HG02884 (cell line): ENCODE results near the gene NELL1.

Source experiments
- ATAC-seq: cut with Tn5 transposase; IDR thresholded peaks from one replicate; pipeline ENCODE4 v1.9.1; 2021; ENCODE audit warnings: mild to moderate bottlenecking, moderate library complexity; ENCODE audit not compliant: unreplicated experiment

The NELL1 gene

DNA sequence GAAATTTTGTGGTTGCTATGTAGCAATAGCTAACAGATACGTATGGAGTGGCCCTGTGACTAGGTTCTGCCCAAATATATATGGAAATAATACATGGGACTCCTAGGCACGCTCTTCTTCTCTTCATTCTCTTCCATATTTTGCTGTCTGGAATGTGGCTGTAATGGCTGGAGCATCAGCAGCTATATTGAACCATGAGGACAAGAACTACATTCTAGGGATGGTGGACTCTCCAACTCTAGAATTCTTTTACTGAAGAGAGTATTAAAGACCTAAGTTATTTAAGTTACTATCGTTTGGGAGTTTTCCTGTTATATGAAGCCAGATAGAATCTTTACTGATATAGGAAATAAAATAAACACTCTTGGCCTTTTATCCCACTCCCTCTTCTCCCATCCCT is 7.5 kb upstream of the NELL1 start:
- no peak for ATAC-seq

DNA sequence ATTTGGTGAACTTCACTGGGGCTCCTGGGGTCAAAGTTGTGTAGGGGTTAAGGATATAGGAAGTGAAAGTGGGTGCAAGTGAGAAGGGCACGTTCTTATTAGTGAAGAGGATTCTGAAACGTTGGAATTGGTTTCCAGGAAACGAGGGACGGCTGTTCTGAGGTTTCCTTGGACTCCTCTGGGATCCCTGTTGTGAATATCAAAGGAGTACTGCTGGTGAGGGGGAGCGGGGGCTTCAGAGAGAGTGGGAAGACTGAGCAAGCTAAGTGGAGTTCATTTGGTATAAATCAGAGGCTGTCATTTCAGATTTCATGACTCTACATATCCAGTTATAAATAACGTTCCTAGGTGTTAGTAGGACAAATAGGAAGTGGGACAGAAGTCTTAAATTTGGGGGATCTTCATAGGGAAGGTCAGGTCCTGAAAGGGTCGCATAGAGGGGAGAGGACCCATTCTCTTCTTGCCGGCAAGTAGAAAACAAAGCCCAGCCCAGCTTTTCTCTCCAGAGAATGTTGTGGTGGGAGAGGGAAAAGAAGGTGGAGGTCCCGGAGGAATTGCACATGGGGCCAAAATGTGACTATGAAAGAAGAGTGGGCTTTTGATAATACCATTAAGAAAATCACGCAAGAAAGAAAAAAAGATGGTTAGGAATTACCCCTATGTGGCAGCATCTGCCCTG is 1.1 kb upstream of the NELL1 start:
- no peak for ATAC-seq

DNA sequence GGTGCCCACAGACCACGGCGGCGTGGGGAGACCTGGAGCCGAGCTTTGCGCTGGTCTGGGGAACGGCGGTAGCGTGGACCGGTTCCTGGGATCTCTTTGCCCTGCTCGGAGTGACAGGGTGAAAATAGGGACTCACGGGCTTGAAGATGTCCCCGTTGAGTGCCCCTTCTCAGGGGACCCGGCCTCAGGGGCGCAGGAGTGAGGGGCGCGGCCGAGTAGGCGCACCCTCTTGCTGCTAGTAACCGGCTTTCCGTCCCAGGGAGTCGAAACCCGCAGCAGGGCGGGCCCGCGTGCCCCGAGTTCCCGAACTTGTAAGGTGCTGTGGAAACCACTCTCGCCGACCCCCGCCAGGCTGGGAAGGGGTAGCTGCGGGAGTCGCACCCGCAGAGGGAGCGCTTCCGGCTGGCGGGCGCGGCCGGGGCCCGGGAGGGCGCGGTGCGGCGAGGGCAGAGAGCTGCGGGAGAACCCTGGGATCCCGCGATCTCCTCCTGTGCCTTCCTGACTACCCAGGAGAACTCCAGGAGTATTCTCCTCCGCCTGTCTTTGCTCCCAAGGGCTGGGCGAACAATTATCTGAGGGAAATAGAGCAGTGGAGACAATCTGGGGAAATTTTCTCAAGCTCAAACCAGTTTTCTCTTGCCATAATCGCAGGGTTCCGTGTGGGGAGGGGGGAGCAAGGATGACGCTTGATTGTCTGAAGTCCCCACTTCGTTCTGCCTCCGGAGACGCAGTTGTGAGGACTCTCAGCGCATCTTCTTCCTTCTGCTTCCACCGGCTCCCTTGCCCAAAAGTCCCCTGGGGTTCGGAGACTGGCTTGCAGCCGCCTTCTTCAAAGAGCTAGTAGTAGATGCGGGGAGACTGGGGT is 666 bp downstream of the NELL1 start:
- no peak for ATAC-seq

DNA sequence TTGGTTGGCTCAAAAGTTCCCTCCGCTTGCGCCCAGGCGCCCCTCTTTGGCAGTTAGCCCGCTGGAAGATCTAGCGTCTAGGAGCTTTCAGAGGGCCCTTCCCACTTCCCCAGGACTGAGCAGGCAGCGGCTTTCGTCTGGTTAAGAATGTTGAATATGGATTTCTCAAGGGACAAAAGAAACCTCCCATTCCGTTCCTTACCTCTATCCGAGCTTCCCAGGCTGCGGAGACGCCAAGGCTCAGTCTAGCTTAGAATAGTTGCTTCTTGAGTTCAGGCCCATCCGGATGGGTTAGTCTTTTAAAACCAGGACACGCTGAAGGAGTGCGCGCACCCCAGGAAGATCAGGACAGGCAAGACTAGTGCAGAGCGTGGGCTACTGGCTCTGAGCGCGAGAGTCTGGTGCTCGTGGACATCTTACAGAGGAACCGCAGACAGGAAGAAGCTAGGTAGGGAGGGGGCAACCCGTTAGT is 1.6 kb downstream of the NELL1 start:
- no peak for ATAC-seq

DNA sequence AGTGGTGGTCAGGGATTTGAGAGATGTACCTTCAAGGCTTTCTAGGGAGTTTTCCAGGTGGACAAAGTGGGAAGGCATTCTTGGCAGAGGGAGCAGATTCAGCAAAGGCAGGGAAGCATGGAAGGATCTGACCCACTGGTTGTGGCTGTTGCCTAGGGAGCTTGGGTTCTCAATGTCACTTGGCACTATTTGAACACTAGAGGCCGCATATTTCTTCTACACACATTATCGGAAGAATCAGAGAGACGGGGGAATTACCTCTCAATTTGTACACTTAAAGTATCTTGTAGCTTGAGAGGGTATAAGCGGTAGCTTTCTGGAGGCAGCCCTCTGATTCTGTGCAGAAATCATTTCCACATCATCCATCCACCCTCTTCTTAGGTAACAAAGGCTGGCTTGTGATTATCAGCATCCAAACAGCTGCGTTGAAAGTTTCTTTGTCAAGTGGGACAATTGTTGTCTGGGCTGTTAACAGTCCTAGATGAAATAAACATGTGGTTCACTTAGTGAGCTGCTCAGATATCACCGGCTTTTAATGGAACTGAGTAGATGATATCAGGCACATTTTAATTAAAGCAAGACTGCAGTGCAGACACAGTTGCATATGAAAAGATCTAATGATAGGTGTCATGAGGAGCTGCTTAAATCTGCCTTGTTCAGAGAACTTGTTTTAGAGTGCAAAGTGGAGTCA is 2.6 kb downstream of the NELL1 start:
- ATAC-seq, result no peak

DNA sequence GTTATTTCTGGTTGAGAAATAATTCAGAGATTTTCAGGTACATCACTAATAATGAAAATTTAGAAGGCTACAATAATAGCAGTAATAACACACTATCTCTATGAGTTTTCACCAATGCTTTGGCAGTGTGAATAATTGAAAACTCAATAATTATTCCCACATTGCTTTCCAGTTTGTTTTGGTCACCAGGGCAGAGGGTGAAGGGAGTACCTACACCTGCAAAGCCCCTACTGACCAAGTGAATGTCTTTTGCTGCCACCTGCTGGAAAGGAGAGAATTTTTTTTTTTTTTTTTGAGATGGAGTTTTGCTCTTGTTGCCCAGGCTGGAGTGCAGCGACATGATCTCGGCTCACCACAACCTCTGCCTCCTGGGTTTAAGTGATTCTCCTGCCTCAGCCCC is 3.2 kb downstream of the NELL1 start:
- ATAC-seq, result no peak

DNA sequence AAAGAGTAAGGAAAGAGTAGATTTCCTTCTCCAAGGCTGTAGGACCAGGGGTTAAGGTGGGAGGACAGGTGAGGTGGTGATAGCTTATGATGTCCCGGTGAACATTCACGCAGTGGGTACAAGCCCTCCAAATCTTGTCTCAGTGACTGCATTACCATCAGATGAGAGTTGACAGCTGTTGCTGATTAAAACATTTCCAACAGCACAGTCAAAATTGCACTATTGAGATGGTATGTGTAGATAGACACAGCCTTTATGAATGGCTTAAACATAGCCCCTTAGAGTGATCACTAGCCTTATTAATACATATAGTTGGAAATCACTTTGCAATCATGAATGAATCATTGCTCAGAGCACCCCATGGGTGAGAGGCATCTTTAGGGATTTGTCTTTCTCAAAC is 7.3 kb downstream of the NELL1 start:
- no peak for ATAC-seq

DNA sequence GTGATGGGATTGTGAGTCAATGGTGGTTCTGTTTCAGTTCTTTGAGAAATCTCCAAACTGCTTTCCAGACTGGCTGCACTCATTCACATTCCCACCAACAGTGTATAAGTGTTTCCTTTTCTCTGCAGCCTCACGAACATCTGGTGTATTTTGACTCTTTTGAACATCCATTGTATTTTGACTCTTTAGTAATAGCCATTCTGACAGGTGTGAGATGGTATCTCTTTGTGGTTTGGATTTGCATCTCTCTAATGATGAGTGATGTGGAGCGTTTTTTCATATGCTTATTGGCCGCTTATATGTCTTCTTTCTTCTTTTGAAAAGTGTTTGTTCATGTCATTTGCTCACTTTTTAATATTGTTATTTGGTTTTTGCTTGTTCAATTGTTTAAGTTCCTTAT is 19.4 kb downstream of the NELL1 start:
- ATAC-seq, result no peak

DNA sequence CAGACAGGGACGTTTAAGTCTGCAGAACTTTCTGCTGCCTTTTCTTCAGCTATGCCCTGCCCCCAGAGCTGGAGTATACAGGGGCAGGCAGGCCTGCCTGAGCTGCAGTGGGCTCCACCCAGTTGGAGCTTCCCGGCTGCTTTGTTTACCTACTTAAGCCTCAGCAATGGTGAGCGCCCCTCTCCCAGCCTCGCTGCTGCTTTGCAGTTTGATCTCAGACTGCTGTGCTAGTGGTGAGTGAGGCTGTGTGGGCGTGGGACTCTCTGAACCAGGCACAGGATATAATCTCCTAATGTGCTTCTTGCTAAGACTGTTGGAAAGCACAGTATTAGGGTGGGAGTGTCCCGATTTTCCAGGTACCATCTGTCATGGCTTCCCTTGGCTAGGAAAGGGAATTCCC is 38.5 kb downstream of the NELL1 start:
- ATAC-seq, result no peak

DNA sequence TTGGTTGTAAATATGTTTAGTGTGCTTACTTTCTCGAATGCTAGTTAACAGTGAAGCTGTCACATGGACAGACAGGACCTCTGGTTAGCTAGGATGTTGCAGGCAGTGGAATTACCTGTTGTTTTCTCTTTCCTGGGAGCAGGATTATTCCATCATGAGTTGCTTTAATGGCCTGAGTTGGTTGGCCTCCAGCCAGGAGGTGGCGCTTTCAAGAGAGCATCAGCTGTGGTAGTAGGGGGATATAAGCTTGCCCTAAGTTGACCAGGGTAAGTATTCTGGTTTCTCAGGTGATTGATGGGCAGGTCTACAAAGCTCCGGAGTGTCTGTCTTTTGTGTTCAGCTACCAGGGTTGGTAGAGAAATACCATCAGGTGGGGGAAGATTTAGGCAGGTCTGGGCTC is 43.5 kb downstream of the NELL1 start:
- ATAC-seq, result no peak

DNA sequence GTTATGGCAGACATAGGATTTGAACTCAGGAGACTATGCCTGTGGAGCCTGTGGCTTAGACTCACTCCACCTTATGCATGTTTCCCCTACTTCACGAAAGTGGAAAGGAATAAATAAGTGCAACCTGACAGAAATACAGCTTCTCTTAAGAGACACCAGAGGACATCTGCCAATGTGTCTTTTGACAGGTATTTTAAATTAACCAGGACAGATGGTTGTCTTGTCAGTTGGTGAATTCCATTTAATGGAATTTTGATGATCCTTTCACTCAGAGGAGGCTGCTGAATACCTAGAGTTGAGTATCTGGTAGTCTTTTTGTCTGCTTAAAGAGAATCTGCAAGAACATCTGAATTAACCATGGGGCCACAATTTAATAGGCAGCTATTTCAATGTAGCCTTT is 46.1 kb downstream of the NELL1 start:
- ATAC-seq, result no peak

DNA sequence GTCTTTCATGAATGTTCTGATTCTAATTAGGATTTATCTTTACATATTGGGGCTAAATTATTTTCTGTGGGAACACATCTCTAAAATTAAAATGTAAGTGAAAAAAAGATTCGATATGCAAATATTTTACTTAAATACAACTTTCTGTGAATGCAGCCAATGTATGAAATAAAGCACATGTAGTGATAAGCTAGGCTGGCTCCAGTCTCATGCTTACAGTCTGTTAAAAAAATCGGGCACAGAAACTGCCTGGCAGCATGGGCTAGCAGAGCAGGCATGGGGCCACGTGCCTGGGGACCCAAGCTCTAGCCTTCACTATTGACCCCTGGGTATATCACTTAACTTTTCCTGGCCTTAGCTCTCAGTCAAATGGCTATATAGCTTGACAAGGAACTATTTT is 46.5 kb downstream of the NELL1 start:
- no peak for ATAC-seq

DNA sequence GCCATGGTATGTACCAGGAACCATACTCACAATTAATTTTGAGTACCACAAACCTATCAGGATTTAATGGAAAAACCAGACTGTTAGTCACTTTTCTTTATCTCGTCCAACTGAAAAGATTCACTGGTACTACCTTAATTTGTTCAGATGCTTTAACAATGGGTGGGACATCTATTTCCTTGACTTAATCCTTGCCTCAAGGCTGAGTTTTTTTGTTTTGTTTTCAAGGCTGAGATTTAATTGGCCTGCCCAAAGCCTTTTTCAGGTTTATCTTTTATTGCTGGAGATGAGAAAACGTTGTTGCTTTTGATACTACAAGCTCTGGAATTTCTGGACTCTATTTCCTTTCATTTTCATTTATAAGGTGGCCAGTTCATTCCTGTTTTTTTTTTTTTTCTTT is 50.4 kb downstream of the NELL1 start:
- ATAC-seq, result no peak

DNA sequence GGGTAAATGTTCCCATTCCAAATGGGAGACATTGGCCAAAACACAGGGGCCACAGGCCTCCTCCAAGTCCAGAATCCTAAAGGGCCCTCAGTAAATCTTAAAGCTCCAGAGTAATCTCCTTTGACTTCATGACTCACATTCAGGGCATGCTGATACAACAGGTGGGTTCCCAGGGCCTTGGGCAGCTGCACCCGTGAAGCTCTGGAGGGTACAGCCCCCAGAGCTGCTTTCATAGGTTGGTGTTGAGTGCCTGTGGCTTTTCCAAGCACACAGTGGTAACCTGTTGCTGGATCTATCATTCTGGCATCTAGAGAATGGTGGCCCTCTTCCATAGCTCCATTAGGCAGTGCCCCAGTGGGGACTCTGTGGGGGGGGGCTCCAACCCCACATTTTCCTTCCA is 54.0 kb downstream of the NELL1 start:
- no peak for ATAC-seq

DNA sequence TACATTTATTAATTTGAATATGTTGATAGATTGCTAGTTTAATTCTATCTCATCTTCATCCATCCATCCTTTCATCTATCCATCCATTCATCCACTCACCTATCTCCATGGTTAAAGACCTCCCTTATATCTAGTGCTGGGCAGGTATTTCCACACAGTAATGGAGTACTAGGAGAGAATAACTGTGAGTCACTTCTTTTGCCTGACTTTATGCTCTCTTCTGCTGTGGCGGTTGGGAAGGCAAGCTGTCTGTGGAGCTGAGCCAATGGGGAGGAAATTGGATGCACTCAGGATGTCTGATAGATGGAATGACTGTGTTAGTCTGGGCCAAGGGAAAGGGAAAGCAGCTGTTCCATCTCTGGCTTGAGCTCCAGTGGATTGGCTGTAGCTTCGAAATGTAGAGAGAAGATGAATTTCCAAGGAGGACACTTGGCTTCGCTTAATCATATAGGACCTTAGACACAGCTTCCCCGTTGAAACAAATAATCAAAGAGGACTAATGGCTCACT is 60.3 kb downstream of the NELL1 start:
- ATAC-seq, result no peak

DNA sequence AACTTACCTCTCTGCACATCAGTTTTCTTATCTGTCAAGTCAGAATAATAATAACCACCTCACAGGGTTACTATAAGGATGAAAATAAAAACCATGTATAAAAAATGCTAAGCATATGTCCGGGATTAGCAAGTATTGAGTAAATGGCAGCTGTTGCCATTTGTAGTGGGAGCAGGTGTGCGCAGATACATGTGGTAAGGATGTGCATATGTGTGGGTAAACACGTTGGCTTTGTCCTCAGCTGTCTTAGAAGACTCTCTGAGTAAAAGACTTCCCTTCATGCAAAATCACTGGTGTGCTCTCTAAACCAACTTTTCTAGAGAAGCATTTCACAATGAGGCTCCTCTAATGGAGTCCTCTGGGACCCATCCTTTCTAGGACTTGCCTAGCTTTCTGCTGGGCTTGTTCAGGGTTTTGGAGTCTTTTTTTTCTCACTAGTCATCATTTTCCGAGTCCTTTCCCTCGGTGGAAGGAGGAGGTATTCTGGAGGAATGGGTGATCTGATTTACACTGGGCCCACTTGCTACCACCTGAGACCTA is 62.4 kb downstream of the NELL1 start:
- no peak for ATAC-seq

DNA sequence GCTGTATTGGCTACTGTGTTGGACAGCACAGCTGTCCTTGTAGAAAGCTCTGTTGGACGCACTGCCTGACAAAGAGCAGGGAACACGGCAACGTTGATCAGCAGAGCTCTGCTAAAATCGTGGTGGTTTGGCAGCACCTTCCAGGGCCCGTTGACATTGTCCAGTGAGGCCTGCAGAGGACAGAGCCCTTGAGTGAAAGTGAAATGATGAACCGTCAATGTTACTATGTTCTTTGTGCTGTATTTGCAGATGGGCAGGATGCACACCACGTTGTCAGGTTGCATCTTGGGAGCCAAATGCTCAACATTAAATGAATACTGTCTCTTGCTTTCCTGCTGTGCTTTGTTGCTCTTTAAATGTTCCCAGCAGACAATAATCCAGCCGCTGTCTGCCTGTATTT is 69.7 kb downstream of the NELL1 start:
- ATAC-seq, result no peak

DNA sequence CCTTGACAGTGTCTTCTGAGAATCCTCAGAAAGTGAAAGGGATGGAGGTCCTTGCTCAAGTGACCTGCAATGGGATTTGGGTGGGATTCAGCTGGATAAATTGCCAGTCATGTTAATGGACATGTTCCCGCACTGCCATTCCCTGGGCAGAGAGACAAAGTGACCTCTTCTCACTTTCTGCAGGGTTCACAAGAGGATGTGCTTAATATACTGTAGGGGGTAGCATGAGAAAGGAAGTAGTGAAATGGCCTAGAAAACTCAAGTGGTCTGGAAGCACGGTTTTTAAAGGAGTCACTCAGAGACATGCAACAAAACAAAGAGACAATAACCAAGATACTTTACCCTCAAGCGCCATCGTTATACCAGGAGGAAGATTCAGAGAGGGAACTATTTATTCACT is 70.2 kb downstream of the NELL1 start:
- no peak for ATAC-seq

DNA sequence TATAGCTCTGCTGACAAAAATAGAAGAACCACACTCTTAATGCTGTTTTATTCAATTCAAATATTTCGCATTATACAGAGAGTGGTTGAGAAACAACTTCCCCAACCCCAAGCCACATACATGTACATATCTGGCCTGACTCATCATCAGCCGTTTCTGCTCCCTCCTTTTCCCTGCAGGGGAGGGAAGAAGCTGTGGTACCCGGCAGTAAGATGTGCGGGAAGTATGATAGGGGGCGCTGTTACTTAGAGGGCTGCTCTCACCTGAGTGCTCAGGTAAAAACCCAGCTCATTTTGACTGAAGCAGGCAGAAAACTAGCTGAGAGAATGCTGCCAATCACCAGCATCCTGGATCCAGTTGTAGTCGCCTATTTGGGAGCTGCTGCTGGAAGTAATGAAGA is 85.5 kb downstream of the NELL1 start:
- no peak for ATAC-seq

DNA sequence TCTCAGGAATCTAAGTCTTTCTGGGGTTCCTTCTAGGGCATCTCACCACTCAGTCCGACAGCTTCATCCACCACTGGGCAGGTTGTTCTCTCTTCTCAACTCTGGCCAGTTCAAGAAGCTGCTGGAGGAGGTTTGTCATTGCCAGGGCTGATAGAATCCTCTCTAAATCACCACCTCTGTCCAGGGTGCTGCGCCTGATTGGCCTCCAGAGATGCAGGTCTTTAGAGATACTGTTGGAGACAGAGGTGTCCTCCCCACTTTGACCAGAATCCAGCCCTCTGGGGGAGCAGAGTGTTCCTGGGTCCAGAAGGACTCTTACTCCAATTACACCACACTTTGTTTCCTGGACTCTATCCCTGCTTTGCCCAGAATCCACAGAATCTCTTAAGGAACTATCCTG is 90.2 kb downstream of the NELL1 start:
- no peak for ATAC-seq

DNA sequence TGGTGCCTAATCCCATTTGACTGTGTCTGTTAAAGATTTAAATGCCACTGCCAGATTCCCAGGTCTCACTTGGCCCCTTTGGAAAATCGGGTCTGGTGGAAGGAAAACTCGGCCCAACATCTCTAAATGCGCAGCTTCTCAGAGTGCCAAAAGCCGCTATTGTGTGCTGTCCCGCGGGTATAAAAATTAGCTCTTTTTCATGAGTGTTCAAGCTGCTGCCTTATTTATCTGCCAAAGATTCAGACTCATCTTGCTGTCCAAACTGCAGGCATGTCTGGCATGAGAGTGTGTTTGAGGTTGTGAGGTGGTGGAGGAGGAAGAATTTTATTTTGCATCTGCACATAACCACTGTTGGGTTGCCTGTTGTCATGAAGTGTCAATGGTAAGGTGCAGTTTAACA is 91.4 kb downstream of the NELL1 start:
- no peak for ATAC-seq
